22Rv1 (cell line): ENCODE measurements around the gene IL17RD.
A peak's percentile ranks its signal among the peaks of the same experiment; 100 is the strongest.

Source experiments
- H3K27ac ChIP-seq: fragments of 450-650 bp; 2 replicates; pipeline ENCODE4 v1.5.1; 2017
- CTCF ChIP-seq: fragments of 450-650 bp; IDR thresholded peaks from 2 replicates; pipeline ENCODE4 v1.5.1; 2017; ENCODE audit warnings: mild to moderate bottlenecking
- ZFX ChIP-seq: fragments of 450-650 bp; IDR thresholded peaks from 2 replicates; pipeline ENCODE4 v1.6.1; 2017; ENCODE audit warnings: antibody characterized with exemption, borderline replicate concordance

IL17RD gene

GRCh38 chr3:57166660-57167059 is 1.5 kb upstream of the IL17RD start:
- H3K27ac ChIP-seq = no peak overlapping the region
- TF ChIP-seq CTCF (no peak), ZFX (no peak)

GRCh38 chr3:57165641-57166040 is 488 bp upstream of the IL17RD start:
- no peak overlapping the region for H3K27ac ChIP-seq
- no peak for TF ChIP-seq CTCF
- no peak for TF ChIP-seq ZFX

GRCh38 chr3:57164217-57164656 is 916 bp downstream of the IL17RD start:
- TF ChIP-seq CTCF (no peak), ZFX (no peak)
- H3K27ac ChIP-seq = no peak overlapping the region

GRCh38 chr3:57163751-57164150 is 1.4 kb downstream of the IL17RD start:
- no peak overlapping the region for H3K27ac ChIP-seq
- TF ChIP-seq ZFX (no peak), CTCF (no peak)

- TF ChIP-seq ZFX = no peak
- TF ChIP-seq CTCF = no peak
- peak overlapping the region; percentile 56 for H3K27ac ChIP-seq
These were observed 3.2 kb downstream of the IL17RD start for GRCh38 chr3:57161915-57162314.

GRCh38 chr3:57160765-57161538 is 4.2 kb downstream of the IL17RD start:
- peak overlapping the region; percentile 56 for H3K27ac ChIP-seq
- TF ChIP-seq CTCF (no peak), ZFX (no peak)

- TF ChIP-seq ZFX = no peak
- TF ChIP-seq CTCF = no peak
- H3K27ac ChIP-seq = peak overlapping the region; percentile 56
These were observed 4.9 kb downstream of the IL17RD start for GRCh38 chr3:57160076-57160764.
